ENCODE results near the gene PTPN23.

- no peak for TF ChIP-seq SUZ12 (IDR thresholded peaks at IDR 0.05; ENCODE audit: low read depth, low read length)
- TF ChIP-seq, protein P1, sequence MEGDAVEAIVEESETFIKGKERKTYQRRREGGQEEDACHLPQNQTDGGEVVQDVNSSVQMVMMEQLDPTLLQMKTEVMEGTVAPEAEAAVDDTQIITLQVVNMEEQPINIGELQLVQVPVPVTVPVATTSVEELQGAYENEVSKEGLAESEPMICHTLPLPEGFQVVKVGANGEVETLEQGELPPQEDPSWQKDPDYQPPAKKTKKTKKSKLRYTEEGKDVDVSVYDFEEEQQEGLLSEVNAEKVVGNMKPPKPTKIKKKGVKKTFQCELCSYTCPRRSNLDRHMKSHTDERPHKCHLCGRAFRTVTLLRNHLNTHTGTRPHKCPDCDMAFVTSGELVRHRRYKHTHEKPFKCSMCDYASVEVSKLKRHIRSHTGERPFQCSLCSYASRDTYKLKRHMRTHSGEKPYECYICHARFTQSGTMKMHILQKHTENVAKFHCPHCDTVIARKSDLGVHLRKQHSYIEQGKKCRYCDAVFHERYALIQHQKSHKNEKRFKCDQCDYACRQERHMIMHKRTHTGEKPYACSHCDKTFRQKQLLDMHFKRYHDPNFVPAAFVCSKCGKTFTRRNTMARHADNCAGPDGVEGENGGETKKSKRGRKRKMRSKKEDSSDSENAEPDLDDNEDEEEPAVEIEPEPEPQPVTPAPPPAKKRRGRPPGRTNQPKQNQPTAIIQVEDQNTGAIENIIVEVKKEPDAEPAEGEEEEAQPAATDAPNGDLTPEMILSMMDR (CRISPR knock-in tag; IDR thresholded peaks at IDR 0.05) = no peak
- no peak for TF ChIP-seq FOXA1 (IDR thresholded peaks at IDR 0.05)
- no peak for TF ChIP-seq FOXA1 (CRISPR knock-in tag; IDR thresholded peaks at IDR 0.05)
- TF ChIP-seq KDM5A (IDR thresholded peaks at IDR 0.05; ENCODE audit: borderline replicate concordance, low read length) = no peak
- TF ChIP-seq, protein P2, sequence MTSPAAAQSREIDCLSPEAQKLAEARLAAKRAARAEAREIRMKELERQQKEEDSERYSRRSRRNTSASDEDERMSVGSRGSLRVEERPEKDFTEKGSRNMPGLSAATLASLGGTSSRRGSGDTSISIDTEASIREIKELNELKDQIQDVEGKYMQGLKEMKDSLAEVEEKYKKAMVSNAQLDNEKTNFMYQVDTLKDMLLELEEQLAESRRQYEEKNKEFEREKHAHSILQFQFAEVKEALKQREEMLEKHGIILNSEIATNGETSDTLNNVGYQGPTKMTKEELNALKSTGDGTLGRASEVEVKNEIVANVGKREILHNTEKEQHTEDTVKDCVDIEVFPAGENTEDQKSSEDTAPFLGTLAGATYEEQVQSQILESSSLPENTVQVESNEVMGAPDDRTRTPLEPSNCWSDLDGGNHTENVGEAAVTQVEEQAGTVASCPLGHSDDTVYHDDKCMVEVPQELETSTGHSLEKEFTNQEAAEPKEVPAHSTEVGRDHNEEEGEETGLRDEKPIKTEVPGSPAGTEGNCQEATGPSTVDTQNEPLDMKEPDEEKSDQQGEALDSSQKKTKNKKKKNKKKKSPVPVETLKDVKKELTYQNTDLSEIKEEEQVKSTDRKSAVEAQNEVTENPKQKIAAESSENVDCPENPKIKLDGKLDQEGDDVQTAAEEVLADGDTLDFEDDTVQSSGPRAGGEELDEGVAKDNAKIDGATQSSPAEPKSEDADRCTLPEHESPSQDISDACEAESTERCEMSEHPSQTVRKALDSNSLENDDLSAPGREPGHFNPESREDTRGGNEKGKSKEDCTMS (CRISPR knock-in tag; conservative IDR thresholded peaks at IDR 0.05) = no peak
- no peak for TF ChIP-seq ZBTB10 (CRISPR knock-in tag; IDR thresholded peaks at IDR 0.05; ENCODE audit: borderline replicate concordance)
- no peak for TF ChIP-seq ZNF768 (CRISPR knock-in tag; IDR thresholded peaks at IDR 0.05)
- TF ChIP-seq POLR2AphosphoS5 (IDR thresholded peaks at IDR 0.05; ENCODE audit: low read depth, low read length) = no peak
- no peak for TF ChIP-seq ARNT (IDR thresholded peaks at IDR 0.05)
- TF ChIP-seq GRHL1 (CRISPR knock-in tag; conservative IDR thresholded peaks at IDR 0.05) = no peak
- no peak for TF ChIP-seq TBP (CRISPR knock-in tag; IDR thresholded peaks at IDR 0.05)
- TF ChIP-seq ZNF564 (CRISPR knock-in tag; IDR thresholded peaks at IDR 0.05) = no peak
- no peak for TF ChIP-seq TOE1 (CRISPR knock-in tag; IDR thresholded peaks at IDR 0.05)
Observed at GRCh38 chr3:47355010-47355409, 25.8 kb upstream of the PTPN23 start.

Measured in HepG2 (cell line).